Mucosa of rectum (tissue), 2 donors: ENCODE measurements around the gene SAT1.

Source experiments
- H3K27ac ChIP-seq, 2 donors: one replicate each; pipeline ENCODE4 v1.7.0; 2013; ENCODE audit warnings: inconsistent platforms in 2 of 2, low read depth in 2 of 2, low read length in 2 of 2
- H3K27me3 ChIP-seq, 2 donors: one replicate each; pipeline ENCODE4 v1.7.0; 2013; ENCODE audit warnings: low read length in 2 of 2; ENCODE audit not compliant: control insufficient read depth in 2 of 2, insufficient read depth in 2 of 2
- H3K36me3 ChIP-seq, 2 donors: one replicate each; pipeline ENCODE4 v1.7.0; 2013; ENCODE audit warnings: low read length in 2 of 2; ENCODE audit not compliant: control insufficient read depth in 2 of 2, insufficient read depth in 2 of 2
- H3K4me1 ChIP-seq, 2 donors: one replicate each; pipeline ENCODE4 v1.7.0; 2013; ENCODE audit warnings: low read length in 2 of 2, mild to moderate bottlenecking in 1 of 2; ENCODE audit not compliant: control insufficient read depth in 2 of 2, insufficient read depth in 2 of 2
- H3K4me3 ChIP-seq, 2 donors: one replicate each; pipeline ENCODE4 v1.7.0; 2013; ENCODE audit warnings: low read length in 2 of 2
- H3K9ac ChIP-seq, 2 donors: one replicate each; pipeline ENCODE4 v1.7.0; 2013; ENCODE audit warnings: low read length in 2 of 2, low read depth in 1 of 2, mild to moderate bottlenecking in 1 of 2
- H3K9me3 ChIP-seq, 2 donors: one replicate each; pipeline ENCODE4 v1.7.0; 2013; ENCODE audit warnings: low read length in 2 of 2; ENCODE audit not compliant: control insufficient read depth in 2 of 2
- donor health status: healthy.
- donor health status: Normal muscosa, but diverticular disease.

Gene SAT1

GRCh38 chrX:23773601-23774175, 9.3 kb upstream of the SAT1 start:
- no peaks in the 10 kb centered on the region for H3K36me3 ChIP-seq
- no peaks in the 10 kb centered on the region for H3K9me3 ChIP-seq
- no peak overlapping the region for H3K9ac ChIP-seq
- peak overlapping the region in 1 of 2 donors; percentile 38 for H3K27ac ChIP-seq
- peaks cover 0 to 3% of the 10 kb centered on the region in 2 donors for H3K4me1 ChIP-seq
- no peak overlapping the region for H3K4me3 ChIP-seq
- peaks cover 0 to 4% of the 10 kb centered on the region in 2 donors for H3K27me3 ChIP-seq

GRCh38 chrX:23776363-23776762, 6.6 kb upstream of the SAT1 start:
- no peak overlapping the region for H3K9ac ChIP-seq
- no peaks in the 10 kb centered on the region for H3K9me3 ChIP-seq
- no peak overlapping the region for H3K27ac ChIP-seq
- H3K36me3 ChIP-seq = no peaks in the 10 kb centered on the region
- H3K27me3 ChIP-seq = no peaks in the 10 kb centered on the region
- H3K4me1 ChIP-seq = peaks cover 0 to 3% of the 10 kb centered on the region in 2 donors
- H3K4me3 ChIP-seq = no peak overlapping the region

- no peaks in the 10 kb centered on the region for H3K9me3 ChIP-seq
- H3K4me3 ChIP-seq = no peak overlapping the region
- no peaks in the 10 kb centered on the region for H3K36me3 ChIP-seq
Measured at GRCh38 chrX:23779025-23779424, 3.9 kb upstream of the SAT1 start.

GRCh38 chrX:23782455-23782854, 518 bp upstream of the SAT1 start:
- Histone ChIP-seq H3K27ac (peak overlapping the region; percentile 39 to 48), H3K27me3 (no peaks in the 10 kb centered on the region), H3K4me3 (no peak overlapping the region)

More at GRCh38 chrX:23779025-23779424, 3.9 kb upstream of the SAT1 start:
- Histone ChIP-seq H3K9ac (no peak overlapping the region), H3K4me1 (no peaks in the 10 kb centered on the region), H3K27me3 (no peaks in the 10 kb centered on the region), H3K27ac (no peak overlapping the region)

DNA sequence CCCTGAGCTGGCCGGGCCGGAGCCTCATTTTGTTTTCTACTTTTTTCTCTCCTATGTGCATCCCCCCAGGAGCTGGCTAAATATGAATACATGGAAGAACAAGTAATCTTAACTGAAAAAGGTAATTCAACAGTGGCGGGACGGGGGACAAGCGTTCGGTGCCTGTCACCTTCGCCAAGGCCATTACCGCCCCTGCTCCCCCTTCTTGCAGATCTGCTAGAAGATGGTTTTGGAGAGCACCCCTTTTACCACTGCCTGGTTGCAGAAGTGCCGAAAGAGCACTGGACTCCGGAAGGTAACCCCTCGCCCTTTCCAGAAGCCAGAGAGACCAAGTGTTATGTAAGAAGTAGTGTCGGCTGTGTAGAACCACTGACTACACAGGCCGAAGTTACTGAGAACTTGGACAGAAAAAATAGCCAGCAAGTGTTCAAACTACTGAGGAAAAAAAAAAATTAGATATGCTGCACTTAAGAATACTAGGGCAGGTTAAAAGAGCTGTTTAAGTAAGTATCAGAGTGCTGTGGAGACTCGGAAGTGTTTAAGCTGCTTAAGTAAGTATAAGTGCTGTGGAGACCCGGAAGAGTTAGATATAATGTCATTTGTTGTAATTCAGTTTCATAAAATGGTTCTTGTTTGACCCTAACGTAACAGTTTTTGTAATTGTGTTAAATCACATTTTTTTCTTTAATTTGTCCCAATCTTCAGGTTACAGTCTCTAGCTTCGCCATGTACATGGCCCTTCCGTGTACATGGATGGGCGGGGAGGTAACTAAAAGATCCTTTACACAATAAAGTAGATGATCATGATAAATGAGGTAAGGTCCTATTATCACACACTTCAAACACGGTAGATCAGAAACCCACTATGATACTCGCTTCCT, 856 bp downstream of the SAT1 start:
- Histone ChIP-seq H3K9me3 (no peaks in the 10 kb centered on the region), H3K4me1 (peaks cover 2 to 9% of the 10 kb centered on the region in 2 donors), H3K9ac (peak overlapping the region; percentile 89 to 93), H3K27me3 (no peaks in the 10 kb centered on the region), H3K36me3 (peaks cover 0 to 12% of the 10 kb centered on the region in 2 donors), H3K4me3 (peak overlapping the region; percentile 82 to 89), H3K27ac (peak overlapping the region; percentile 89 to 93)

More at GRCh38 chrX:23782455-23782854, 518 bp upstream of the SAT1 start:
- peaks cover 2% of the 10 kb centered on the region in 2 donors for H3K4me1 ChIP-seq
- peak overlapping the region; percentile 47 to 52 for H3K9ac ChIP-seq
- H3K36me3 ChIP-seq = peaks cover 0 to 12% of the 10 kb centered on the region in 2 donors
- H3K9me3 ChIP-seq = no peaks in the 10 kb centered on the region

DNA sequence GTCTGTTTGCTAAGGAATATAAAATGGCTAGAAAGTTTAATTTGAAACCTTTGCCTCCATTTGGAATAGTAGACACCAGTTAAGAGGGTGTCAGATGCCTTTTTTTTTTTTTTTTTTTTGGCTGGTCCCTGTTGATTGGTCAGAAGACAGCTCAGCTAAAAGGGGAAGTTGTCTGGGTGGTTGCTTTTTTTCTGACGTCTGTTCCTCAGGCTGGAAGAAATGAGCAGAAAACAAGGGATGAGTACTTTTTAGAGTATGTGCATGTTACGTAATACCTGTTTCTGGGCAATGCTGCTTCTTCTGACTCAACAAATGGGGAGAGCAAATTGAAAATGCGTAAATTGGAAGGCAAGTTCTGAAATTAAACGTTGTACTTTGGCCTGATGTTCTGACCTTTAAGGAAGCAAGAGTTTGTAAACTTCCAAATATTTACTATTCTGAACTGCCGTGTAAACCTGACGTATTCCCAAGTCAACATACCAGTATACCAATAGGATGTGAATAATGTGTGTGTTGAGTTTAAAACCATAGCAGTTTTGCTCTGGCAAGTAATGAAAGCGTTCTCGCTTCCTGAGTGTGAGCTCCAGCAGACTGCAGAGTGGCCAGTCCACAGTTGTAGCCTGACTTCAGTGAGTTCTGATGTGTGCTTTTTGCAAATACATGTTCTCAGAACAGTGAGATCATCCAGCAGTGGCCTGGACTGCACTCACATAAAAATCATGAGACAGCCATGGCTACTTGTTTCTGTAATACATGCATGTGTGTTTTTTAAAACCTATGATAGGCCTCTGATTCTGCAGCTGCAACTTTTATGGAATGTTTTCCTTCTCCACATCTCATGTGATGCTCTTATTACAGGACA, 1.7 kb downstream of the SAT1 start:
- peak overlapping the region; percentile 89 to 93 for H3K9ac ChIP-seq
- H3K27me3 ChIP-seq = no peaks in the 10 kb centered on the region
- H3K27ac ChIP-seq = peak overlapping the region; percentile 89 to 93

GRCh38 chrX:23785580-23785979, 2.6 kb downstream of the SAT1 start:
- H3K4me3 ChIP-seq = peak overlapping the region in 1 of 2 donors; percentile 89
- H3K36me3 ChIP-seq = peaks cover 0 to 12% of the 10 kb centered on the region in 2 donors
- H3K4me1 ChIP-seq = peaks cover 2 to 9% of the 10 kb centered on the region in 2 donors
- no peaks in the 10 kb centered on the region for H3K9me3 ChIP-seq
- peak overlapping the region; percentile 43 to 89 for H3K27ac ChIP-seq
- peaks cover 0 to 3% of the 10 kb centered on the region in 2 donors for H3K27me3 ChIP-seq
- peak overlapping the region in 1 of 2 donors; percentile 93 for H3K9ac ChIP-seq

More for the DNA sequence above, 1.7 kb downstream of the SAT1 start:
- Histone ChIP-seq H3K36me3 (peaks cover 0 to 12% of the 10 kb centered on the region in 2 donors), H3K4me3 (peak overlapping the region; percentile 82 to 89), H3K4me1 (peaks cover 2 to 9% of the 10 kb centered on the region in 2 donors), H3K9me3 (no peaks in the 10 kb centered on the region)

GRCh38 chrX:23786268-23786815, 3.4 kb downstream of the SAT1 start:
- Histone ChIP-seq H3K27me3 (peaks cover 0 to 3% of the 10 kb centered on the region in 2 donors), H3K4me1 (peaks cover 2 to 9% of the 10 kb centered on the region in 2 donors), H3K36me3 (peaks cover 0 to 12% of the 10 kb centered on the region in 2 donors), H3K27ac (peak overlapping the region in 1 of 2 donors; percentile 43), H3K9me3 (no peaks in the 10 kb centered on the region), H3K9ac (peak overlapping the region in 1 of 2 donors; percentile 14), H3K4me3 (peak overlapping the region in 1 of 2 donors; percentile 89)

GRCh38 chrX:23787745-23788118, 4.8 kb downstream of the SAT1 start:
- H3K4me1 ChIP-seq = peaks cover 2 to 9% of the 10 kb centered on the region in 2 donors
- H3K9ac ChIP-seq = no peak overlapping the region
- peaks cover 0 to 3% of the 10 kb centered on the region in 2 donors for H3K27me3 ChIP-seq
- H3K4me3 ChIP-seq = no peak overlapping the region
- peaks cover 0 to 12% of the 10 kb centered on the region in 2 donors for H3K36me3 ChIP-seq
- H3K27ac ChIP-seq = peak overlapping the region in 1 of 2 donors; percentile 16
- no peaks in the 10 kb centered on the region for H3K9me3 ChIP-seq
